Uterus (tissue), 4 donors: Measurements from ENCODE around the gene LPCAT3. TPM values are rescaled to one million over a fixed set of nuclear protein-coding genes. Genes with fewer than 3 reads are reported as not detected.

Experiments
- DNase-seq, 2 donors: peaks; one replicate each; pipeline ENCODE4 v3.0.0-alpha.2; 2019 to 2020
- H3K27ac ChIP-seq, 2 donors: fragments of 200-600 bp; sonication (generic); 1 replicate in 1 of 2; 2 replicates in 1 of 2; pipeline ENCODE4 v1.5.1; 2016 to 2018
- H3K27me3 ChIP-seq, 2 donors: fragments of 200-600 bp; sonication (generic); one replicate each; pipeline ENCODE4 v1.5.1; 2018 to 2019; ENCODE audit warnings: control low read depth in 1 of 2
- H3K36me3 ChIP-seq, 2 donors: fragments of 200-600 bp; sonication (generic); one replicate each; pipeline ENCODE4 v1.5.1; 2019; ENCODE audit warnings: control low read depth in 1 of 2
- H3K4me1 ChIP-seq, 2 donors: fragments of 200-600 bp; sonication (generic); one replicate each; pipeline ENCODE4 v1.5.1; 2018 to 2019; ENCODE audit warnings: control low read depth in 1 of 2
- H3K4me3 ChIP-seq, 2 donors: fragments of 200-600 bp; sonication (generic); 1 replicate in 1 of 2; 2 replicates in 1 of 2; pipeline ENCODE4 v1.5.1; 2018 to 2019; ENCODE audit warnings: mild to moderate bottlenecking in 1 of 2
- H3K9me3 ChIP-seq, 2 donors: fragments of 200-600 bp; sonication (generic); one replicate each; pipeline ENCODE4 v1.5.1; 2019; ENCODE audit warnings: control low read depth in 1 of 2
- CTCF ChIP-seq, 4 experiments: fragments of 200-600 bp in 2 of 4; fragments of 450-650 bp in 2 of 4; sonication (generic) in 2 of 4; IDR thresholded peaks; one replicate each; pipeline ENCODE4 v1.5.1; 2016 to 2019; ENCODE audit warnings: antibody characterized with exemption in 4 of 4, mild to moderate bottlenecking in 2 of 4, moderate library complexity in 1 of 4
- POLR2A ChIP-seq, 2 donors: fragments of 450-650 bp; IDR thresholded peaks; one replicate each; pipeline ENCODE4 v1.6.1; 2016; ENCODE audit warnings: antibody characterized with exemption in 2 of 2, mild to moderate bottlenecking in 1 of 2, moderate library complexity in 1 of 2
- intact Hi-C: fragments of 100-400 bp; cut with DNase I; formaldehyde crosslinking; loops from one replicate; pipeline ENCODE4 v1.15.1; 2023; ENCODE audit warnings: low total_unique reads
- total RNA-seq, 4 donors: library from RNA; depleted of rRNA in 3 of 4; stranded (reverse); fragments of >200 nt in 3 of 4; gene quantifications; one replicate each; pipeline versions ENCODE4 v1.1.0 to v1.2.4, GENCODE V29; 2014 to 2023
- donor health status: DM: yes; HTN: yes; CAD: no.

Gene LPCAT3
- total RNA-seq, 4 donors from 2014 or later = 10.2 to 45.1 (median 17.1) TPM

DNA sequence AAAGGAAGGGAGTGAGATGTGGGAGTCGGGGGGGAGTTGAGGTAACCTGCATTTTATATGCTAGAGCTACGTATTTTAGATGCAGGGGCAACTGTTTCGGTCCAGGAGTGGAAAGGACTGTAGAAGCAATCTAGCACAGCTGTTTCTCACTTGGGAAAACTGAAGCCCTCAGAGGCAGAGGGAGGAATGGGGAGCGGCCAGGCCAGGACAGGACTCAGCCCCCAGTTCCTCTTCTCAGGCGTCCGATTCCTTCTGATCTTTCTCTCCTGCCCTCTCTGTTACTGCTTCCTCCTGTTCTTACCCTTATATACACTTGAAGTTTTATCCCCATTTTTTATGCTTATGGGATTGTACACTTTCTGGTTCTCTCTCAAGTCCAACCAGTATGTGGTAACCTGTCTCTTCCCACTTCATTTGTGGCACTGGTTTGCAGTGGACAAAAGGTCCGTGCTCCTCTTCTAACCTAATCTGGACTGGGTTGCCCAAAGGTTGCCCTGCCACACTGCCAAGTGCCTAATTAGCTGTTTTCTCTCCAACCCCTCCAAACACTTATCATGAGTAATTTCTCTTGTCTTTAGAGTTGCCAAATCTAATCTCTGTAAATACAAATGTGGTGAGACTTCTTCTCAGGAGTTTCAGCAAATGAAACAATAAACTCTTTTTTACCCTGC lies 16.2 kb downstream of the LPCAT3 start:
- Histone ChIP-seq H3K4me1 (no peaks in the 10 kb centered on the region), H3K36me3 (no peaks in the 10 kb centered on the region), H3K4me3 (no peak overlapping the region), H3K27me3 (no peaks in the 10 kb centered on the region), H3K27ac (peak overlapping the region; percentile 34 to 41), H3K9me3 (no peaks in the 10 kb centered on the region)
- intact Hi-C loops = no loop called here
- DNase-seq = no peak
- TF ChIP-seq CTCF (IDR thresholded peaks at IDR 0.05) (no peak), POLR2A (IDR thresholded peaks at IDR 0.05) (no peak)

DNA sequence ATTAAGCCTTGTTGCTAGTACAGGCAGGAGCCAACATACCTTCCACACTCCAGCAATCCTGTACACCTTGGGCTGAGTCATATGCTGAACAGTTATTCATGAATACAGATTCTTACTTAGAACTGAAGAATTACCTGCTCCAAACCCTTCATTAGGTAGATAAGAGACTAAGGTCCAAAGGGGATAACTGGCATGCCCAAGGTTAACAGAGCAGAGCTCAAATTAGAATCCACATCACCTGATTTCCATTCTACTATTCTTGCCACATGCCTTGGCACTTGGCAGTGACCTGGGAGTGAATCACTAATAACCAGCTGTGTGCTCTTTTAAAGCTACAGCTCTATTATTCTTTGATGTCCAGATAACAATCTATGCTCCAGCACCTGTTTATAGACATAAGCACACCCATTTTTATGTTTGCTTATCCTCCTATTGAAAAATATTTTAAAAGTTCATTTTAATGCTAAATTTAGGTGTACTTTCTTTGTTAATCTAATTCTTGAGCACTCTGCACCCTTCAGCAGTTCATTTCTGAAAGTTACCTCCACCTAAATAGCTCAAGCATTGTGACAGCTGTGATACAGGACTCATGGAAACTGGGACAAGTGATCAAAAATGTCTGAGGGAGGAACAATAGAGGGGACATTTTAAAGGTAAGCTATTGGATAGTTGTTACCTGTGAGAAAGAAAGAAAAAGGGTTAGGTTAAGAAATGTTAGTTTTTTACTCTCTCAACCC lies 19.4 kb downstream of the LPCAT3 start:
- H3K4me1 ChIP-seq = no peaks in the 10 kb centered on the region
- H3K9me3 ChIP-seq = no peaks in the 10 kb centered on the region
- no peak for TF ChIP-seq CTCF (IDR thresholded peaks at IDR 0.05)
- TF ChIP-seq POLR2A (IDR thresholded peaks at IDR 0.05) = no peak
- no peak overlapping the region for H3K4me3 ChIP-seq
- H3K36me3 ChIP-seq = no peaks in the 10 kb centered on the region
- no peaks in the 10 kb centered on the region for H3K27me3 ChIP-seq
- DNase-seq = no peak
- intact Hi-C loops = no loop called here
- no peak overlapping the region for H3K27ac ChIP-seq

DNA sequence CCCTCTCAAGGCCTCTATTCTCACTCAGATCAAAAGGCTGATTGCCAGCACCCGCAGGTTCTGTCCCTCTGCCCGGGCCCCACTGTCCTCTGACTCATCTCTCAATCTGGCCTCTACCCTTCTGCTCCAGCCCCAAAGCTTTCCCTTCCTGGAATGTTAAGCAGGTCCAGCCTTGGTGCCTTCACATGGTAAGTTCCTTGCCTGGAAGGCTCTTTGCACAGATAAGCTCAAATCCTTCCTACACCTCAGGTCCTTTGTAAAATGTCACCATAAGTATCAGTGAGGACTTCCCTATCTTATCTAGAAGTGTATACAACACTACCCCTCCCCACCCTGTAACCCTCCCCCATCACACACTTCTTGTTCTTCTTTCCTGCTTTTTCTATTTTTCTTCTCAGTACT lies 22.2 kb downstream of the LPCAT3 start:
- H3K27ac ChIP-seq = no peak overlapping the region
- H3K9me3 ChIP-seq = no peaks in the 10 kb centered on the region
- DNase-seq = no peak
- no peak overlapping the region for H3K4me3 ChIP-seq
- TF ChIP-seq POLR2A (IDR thresholded peaks at IDR 0.05) (no peak), CTCF (IDR thresholded peaks at IDR 0.05) (no peak)
- no peaks in the 10 kb centered on the region for H3K27me3 ChIP-seq
- H3K36me3 ChIP-seq = no peaks in the 10 kb centered on the region
- intact Hi-C loops = no loop called here
- H3K4me1 ChIP-seq = no peaks in the 10 kb centered on the region

DNA sequence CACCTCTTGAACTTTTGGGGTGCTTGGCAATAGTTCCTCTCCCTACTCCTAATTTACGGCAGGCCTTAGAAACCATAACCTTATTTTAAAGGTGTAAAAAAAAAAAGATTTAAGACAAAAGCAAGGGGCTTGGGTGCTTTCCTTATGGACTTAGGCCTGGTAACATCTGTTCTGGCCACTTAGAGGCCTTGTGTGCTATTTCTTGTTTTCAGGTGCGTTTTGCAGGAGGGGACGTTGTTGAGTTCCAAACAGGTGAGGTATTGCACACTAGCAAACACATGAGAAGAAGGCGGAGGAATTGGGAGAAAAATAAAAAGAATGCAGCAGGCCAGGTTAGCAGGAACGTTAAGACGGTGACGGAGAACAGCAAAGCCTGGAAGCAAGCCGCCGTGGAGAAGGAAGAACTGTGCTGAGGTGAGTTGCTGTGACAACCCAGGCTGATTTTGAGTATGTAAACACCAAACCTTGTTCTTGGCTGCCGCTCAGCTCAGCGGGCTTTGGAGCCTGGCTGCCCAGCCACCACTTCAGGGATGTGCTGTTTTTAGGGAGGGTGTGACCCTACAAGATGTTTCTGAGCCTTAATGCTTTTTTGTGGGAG lies 30.2 kb downstream of the LPCAT3 start:
- H3K27ac ChIP-seq = no peak overlapping the region
- intact Hi-C loops = no loop called here
- TF ChIP-seq POLR2A (IDR thresholded peaks at IDR 0.05) = no peak
- no peak for TF ChIP-seq CTCF (IDR thresholded peaks at IDR 0.05)
- no peaks in the 10 kb centered on the region for H3K27me3 ChIP-seq
- no peak for DNase-seq
- no peak overlapping the region for H3K4me3 ChIP-seq
- no peaks in the 10 kb centered on the region for H3K9me3 ChIP-seq
- H3K4me1 ChIP-seq = no peaks in the 10 kb centered on the region
- no peaks in the 10 kb centered on the region for H3K36me3 ChIP-seq

GRCh38 chr12:6982532-6982931 lies 35.7 kb downstream of the LPCAT3 start:
- no peaks in the 10 kb centered on the region for H3K9me3 ChIP-seq
- no peaks in the 10 kb centered on the region for H3K36me3 ChIP-seq
- H3K27ac ChIP-seq = no peak overlapping the region
- no peaks in the 10 kb centered on the region for H3K4me1 ChIP-seq
- no peak for DNase-seq
- intact Hi-C loops = no loop called here
- H3K27me3 ChIP-seq = no peaks in the 10 kb centered on the region
- TF ChIP-seq POLR2A (IDR thresholded peaks at IDR 0.05) (no peak), CTCF (IDR thresholded peaks at IDR 0.05) (no peak)
- no peak overlapping the region for H3K4me3 ChIP-seq
